Testis (tissue), 3 donors: ENCODE data around the gene KCNIP1. TPM values are rescaled to one million over a fixed set of nuclear protein-coding genes. Genes with fewer than 3 reads are reported as not detected.
"Not testable (repeated sequence)": the region's sequence is repeated elsewhere in the genome, so short reads cannot be mapped to it uniquely, and the experiment has no call there.

Experiments
- DNase-seq: peaks from one replicate; pipeline ENCODE4 v3.0.0-alpha.2; 2019
- H3K27ac ChIP-seq, 2 donors: fragments of 200-600 bp; sonication (generic); one replicate each; pipeline ENCODE4 v1.5.1; 2019
- H3K27me3 ChIP-seq: fragments of 200-600 bp; sonication (generic); one replicate; pipeline ENCODE4 v1.5.1; 2019
- H3K36me3 ChIP-seq: fragments of 200-600 bp; sonication (generic); one replicate; pipeline ENCODE4 v1.5.1; 2017; ENCODE audit warnings: low read depth; ENCODE audit errors: missing control alignments
- H3K4me1 ChIP-seq: fragments of 200-600 bp; sonication (generic); one replicate; pipeline ENCODE4 v1.5.1; 2019
- H3K4me3 ChIP-seq, 2 donors: fragments of 200-600 bp; sonication (generic); one replicate each; pipeline ENCODE4 v1.5.1; 2017 to 2019
- H3K9me3 ChIP-seq: fragments of 200-600 bp; sonication (generic); one replicate; pipeline ENCODE4 v1.5.1; 2017
- CTCF ChIP-seq, 3 experiments: fragments of 450-650 bp in 2 of 3; fragments of 200-600 bp in 1 of 3; sonication (generic) in 1 of 3; IDR thresholded peaks; one replicate each; pipeline ENCODE4 v1.5.1; 2016 to 2019; ENCODE audit warnings: antibody characterized with exemption in 3 of 3, mild to moderate bottlenecking in 2 of 3, moderate library complexity in 1 of 3
- POLR2A ChIP-seq: fragments of 450-650 bp; IDR thresholded peaks from one replicate; pipeline ENCODE4 v1.6.1; 2017; ENCODE audit warnings: antibody characterized with exemption, mild to moderate bottlenecking, moderate library complexity
- WGBS, 2 donors: methylation state at CpG; one replicate each; pipeline ENCODE4 v1.1.5; 2018; 5-methylcytosine and 5-hydroxymethylcytosine counted together
- intact Hi-C: fragments of 100-400 bp; cut with DNase I; formaldehyde crosslinking; loops from one replicate; pipeline ENCODE4 v1.15.1; 2023; ENCODE audit warnings: low total_unique reads
- polyA plus RNA-seq: library from polyadenylated mRNA; stranded (reverse); fragments of 350-450 nt; fragmentation: Illumina TruSeq; extraction: RNeasy Lipid Tissue Mini Kit (QIAGEN cat#74804); gene quantifications from one replicate; pipeline ENCODE4 v1.2.3, GENCODE V29; 2014; ENCODE audit warnings: low read depth, low replicate concordance; ENCODE audit not compliant: insufficient read depth
- total RNA-seq, 2 donors: library from RNA; depleted of rRNA; stranded (reverse); fragments of >200 nt; gene quantifications; one replicate each; pipeline ENCODE4 v1.2.3, GENCODE V29; 2016

Gene KCNIP1
- total and polyA plus RNA-seq, 3 donors from 2014 or later, result 5.9 to 14.8 (median 13.4) TPM

DNA sequence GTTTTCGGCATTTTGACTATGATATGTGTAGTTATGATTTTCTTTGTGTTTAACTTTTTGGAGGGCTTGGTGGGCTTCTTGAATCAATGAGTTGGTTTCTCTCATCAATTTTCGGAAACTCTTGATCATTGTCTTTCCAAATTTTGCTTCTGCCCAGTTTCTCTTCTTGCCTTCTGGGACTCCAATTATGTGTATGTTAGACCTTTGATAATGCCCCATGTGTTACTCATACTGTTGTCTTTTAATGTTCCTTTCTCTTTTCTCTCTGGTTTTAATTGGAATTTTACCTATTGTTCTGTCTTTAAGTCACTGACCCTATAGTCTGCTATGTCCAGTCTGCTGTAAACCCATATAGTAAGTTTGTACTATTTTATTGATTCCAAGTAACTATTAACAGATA is 41.5 kb downstream of the KCNIP1 start:
- Histone ChIP-seq H3K27ac (no peak overlapping the region), H3K36me3 (no peaks in the 10 kb centered on the region), H3K4me3 (no peak overlapping the region), H3K4me1 (no peaks in the 10 kb centered on the region), H3K27me3 (no peaks in the 10 kb centered on the region), H3K9me3 (no peaks in the 10 kb centered on the region)
- DNase-seq, result no peak
- intact Hi-C loops, result no loop called here
- 75 to 96% methylated on average over 2 of the region's 2 CpGs for WGBS, 2 donors
- TF ChIP-seq CTCF (IDR thresholded peaks at IDR 0.05) (no peak), POLR2A (no peak)

DNA sequence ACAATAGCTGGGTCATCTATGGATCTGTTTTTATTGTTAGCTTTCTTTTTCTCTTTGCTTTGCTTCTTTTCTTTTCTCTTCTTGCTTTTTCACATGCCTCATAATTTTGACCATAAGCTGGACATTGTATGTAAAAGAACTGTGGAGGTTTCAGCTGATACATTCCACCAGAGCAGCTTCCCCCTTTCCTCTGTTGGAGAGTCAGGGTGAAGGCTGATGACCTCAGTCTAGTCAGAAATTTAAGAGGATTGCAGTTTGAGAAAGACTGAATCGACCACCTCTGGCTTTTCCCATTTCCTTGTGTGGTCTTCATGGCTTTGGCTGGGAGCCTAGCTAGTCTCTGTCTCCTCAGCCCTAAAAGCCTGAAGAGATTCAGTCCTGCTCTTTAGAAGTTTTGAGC is 42.0 kb downstream of the KCNIP1 start:
- no peaks in the 10 kb centered on the region for H3K27me3 ChIP-seq
- WGBS, 2 donors, result 39 to 40% methylated on average over 1 of the region's 1 CpG
- H3K4me1 ChIP-seq, result no peaks in the 10 kb centered on the region
- TF ChIP-seq CTCF (IDR thresholded peaks at IDR 0.05), result no peak
- no peak for TF ChIP-seq POLR2A
- intact Hi-C loops, result no loop called here
- H3K9me3 ChIP-seq, result no peaks in the 10 kb centered on the region
- H3K4me3 ChIP-seq, result no peak overlapping the region
- no peak overlapping the region for H3K27ac ChIP-seq
- H3K36me3 ChIP-seq, result no peaks in the 10 kb centered on the region
- no peak for DNase-seq

DNA sequence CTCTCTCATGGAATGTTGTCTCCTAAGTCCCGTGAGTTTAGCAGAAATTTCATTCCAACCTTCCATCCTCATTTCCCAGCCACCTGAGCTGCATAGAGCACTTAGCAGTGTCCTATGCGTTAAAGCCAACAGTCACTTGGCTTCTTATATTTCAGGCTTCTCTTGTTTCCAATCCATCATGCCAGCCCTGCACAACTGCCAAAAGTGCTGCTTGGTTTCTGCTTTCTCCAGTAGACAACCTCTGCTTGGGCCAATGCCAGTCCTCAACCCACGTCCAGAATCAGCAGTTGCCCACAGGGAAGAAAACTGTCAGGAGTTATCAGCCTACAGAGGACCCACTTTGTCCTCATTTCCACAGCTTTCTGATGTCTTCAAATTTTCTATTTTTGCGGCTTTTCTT is 42.5 kb downstream of the KCNIP1 start:
- H3K4me1 ChIP-seq, result no peaks in the 10 kb centered on the region
- no peak for TF ChIP-seq CTCF (IDR thresholded peaks at IDR 0.05)
- TF ChIP-seq POLR2A, result no peak
- H3K27ac ChIP-seq, result no peak overlapping the region
- no peak overlapping the region for H3K4me3 ChIP-seq
- intact Hi-C loops, result no loop called here
- 63 to 82% methylated on average over 4 of the region's 4 CpGs for WGBS, 2 donors
- no peaks in the 10 kb centered on the region for H3K36me3 ChIP-seq
- no peak for DNase-seq
- H3K27me3 ChIP-seq, result no peaks in the 10 kb centered on the region
- H3K9me3 ChIP-seq, result no peaks in the 10 kb centered on the region

DNA sequence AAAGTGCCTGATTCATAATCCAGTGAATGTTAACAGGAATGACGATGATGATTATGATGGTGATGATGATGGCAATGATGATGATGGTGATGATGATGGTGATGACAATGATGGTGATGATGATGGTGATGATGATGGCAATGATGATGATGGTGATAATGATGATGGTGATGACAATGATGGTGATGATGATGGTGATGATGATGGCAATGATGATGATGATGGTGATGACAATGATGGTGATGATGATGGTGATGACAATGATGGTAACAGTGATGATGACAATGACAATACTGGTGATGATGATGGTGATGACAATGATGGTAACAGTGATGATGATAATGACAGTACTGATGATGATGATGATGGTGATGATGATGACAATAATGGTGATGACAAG is 46.6 kb downstream of the KCNIP1 start:
- H3K4me1 ChIP-seq, intact Hi-C loops, H3K9me3 ChIP-seq, DNase-seq, H3K27ac ChIP-seq, H3K27me3 ChIP-seq, H3K4me3 ChIP-seq, H3K36me3 ChIP-seq: not testable (repeated sequence)
- WGBS, 2 donors, result 95 to 96% methylated on average over 1 of the region's 1 CpG

GRCh38 chr5:170551076-170551475 is 47.3 kb downstream of the KCNIP1 start:
- Histone ChIP-seq H3K36me3 (no peaks in the 10 kb centered on the region), H3K9me3 (no peaks in the 10 kb centered on the region), H3K4me3 (no peak overlapping the region), H3K27me3 (no peaks in the 10 kb centered on the region), H3K4me1 (peaks cover 8% of the 10 kb centered on the region), H3K27ac (no peak overlapping the region)
- DNase-seq, result no peak
- 80 to 87% methylated on average over 4 of the region's 4 CpGs for WGBS, 2 donors
- TF ChIP-seq CTCF (IDR thresholded peaks at IDR 0.05) (no peak), POLR2A (no peak)
- intact Hi-C loops, result no loop called here
